Stimulated activated CD8-positive, alpha-beta memory T cell treated with anti-CD3 and anti-CD28 coated beads, Interleukin-7, amount 100 ng/mL, for 4 hours (primary cell): ENCODE measurements around the gene FSHR.

ENCODE experiments used
- DNase-seq, 2 donors: peaks; one replicate each; pipeline ENCODE4 v3.0.0-alpha.2; 2020; ENCODE audit warnings: low read depth in 2 of 2

The FSHR gene

GRCh38 chr2:49111006-49111405 lies 43.3 kb downstream of the FSHR start:
- no peak for DNase-seq

GRCh38 chr2:49110571-49110970 lies 43.7 kb downstream of the FSHR start:
- no peak for DNase-seq

- no peak for DNase-seq
Observed at GRCh38 chr2:49108851-49109250, 45.5 kb downstream of the FSHR start.

GRCh38 chr2:49108436-49108835 lies 45.9 kb downstream of the FSHR start:
- no peak for DNase-seq

- DNase-seq, result no peak
Observed at GRCh38 chr2:49105506-49105905, 48.8 kb downstream of the FSHR start.

- no peak for DNase-seq
Observed at GRCh38 chr2:49102146-49102545, 52.2 kb downstream of the FSHR start.

GRCh38 chr2:49080681-49081080 lies 73.6 kb downstream of the FSHR start:
- no peak for DNase-seq

- no peak for DNase-seq
Observed at GRCh38 chr2:49070716-49071115, 83.6 kb downstream of the FSHR start.

GRCh38 chr2:49069829-49070228 lies 84.5 kb downstream of the FSHR start:
- no peak for DNase-seq

GRCh38 chr2:49068613-49069012 lies 85.7 kb downstream of the FSHR start:
- DNase-seq, result no peak

- DNase-seq, result no peak
Observed at GRCh38 chr2:49067971-49068370, 86.3 kb downstream of the FSHR start.

- no peak for DNase-seq
Observed at GRCh38 chr2:49053156-49053555, 101.2 kb downstream of the FSHR start.

GRCh38 chr2:49050265-49050664 lies 104.0 kb downstream of the FSHR start:
- no peak for DNase-seq

GRCh38 chr2:49049161-49049560 lies 105.2 kb downstream of the FSHR start:
- no peak for DNase-seq

- DNase-seq, result no peak
Observed at GRCh38 chr2:49045083-49045482, 109.2 kb downstream of the FSHR start.

GRCh38 chr2:49044350-49045079 lies 109.8 kb downstream of the FSHR start:
- DNase-seq, result no peak

- no peak for DNase-seq
Observed at GRCh38 chr2:49043405-49043982, 110.8 kb downstream of the FSHR start.

- no peak for DNase-seq
Observed at GRCh38 chr2:49042488-49042887, 111.8 kb downstream of the FSHR start.

GRCh38 chr2:49041061-49041460 lies 113.3 kb downstream of the FSHR start:
- no peak for DNase-seq

GRCh38 chr2:49037197-49037596 lies 117.1 kb downstream of the FSHR start:
- DNase-seq, result no peak

GRCh38 chr2:49035481-49035880 lies 118.8 kb downstream of the FSHR start:
- DNase-seq, result no peak

- DNase-seq, result no peak
Observed at GRCh38 chr2:49033394-49034185, 120.7 kb downstream of the FSHR start.

GRCh38 chr2:49032936-49033335 lies 121.4 kb downstream of the FSHR start:
- DNase-seq, result no peak
